Measurements from ENCODE around the gene TRIL. TPM values are rescaled to one million over a fixed set of nuclear protein-coding genes. Genes with fewer than 3 reads are reported as not detected.

The TRIL gene
- total RNA-seq, 2 experiments from 2014 or later = not detected

GRCh38 chr7:28937103-28937502 is 21.0 kb downstream of the TRIL start:
- H3K27me3 Mint-ChIP-seq = peaks cover 26% of the 10 kb centered on the region
- no peak overlapping the region for H3K4me3 Mint-ChIP-seq
- no peaks in the 10 kb centered on the region for H3K36me3 Mint-ChIP-seq
- intact Hi-C loops (cut with micrococcal nuclease) = no loop called here
- no peaks in the 10 kb centered on the region for H3K4me1 Mint-ChIP-seq (ENCODE audit: low read depth)
- no peak overlapping the region for H3K27ac Mint-ChIP-seq
- POLR2A ChIA-PET = no interaction called here
- no peak for DNase-seq
- H3K9me3 Mint-ChIP-seq = no peaks in the 10 kb centered on the region
- CTCF ChIA-PET = interaction anchor here (3.9 to 5.9 kb wide), 2 partner anchors 10 to 14 kb away, joined by 19 to 40 read pairs; no protein-coding TSS in a partner anchor

GRCh38 chr7:28933846-28934320 is 24.2 kb downstream of the TRIL start:
- H3K36me3 Mint-ChIP-seq = no peaks in the 10 kb centered on the region
- H3K4me1 Mint-ChIP-seq (ENCODE audit: low read depth) = no peaks in the 10 kb centered on the region
- no peaks in the 10 kb centered on the region for H3K9me3 Mint-ChIP-seq
- DNase-seq = no peak
- peaks cover 29% of the 10 kb centered on the region for H3K27me3 Mint-ChIP-seq
- no peak overlapping the region for H3K4me3 Mint-ChIP-seq
- POLR2A ChIA-PET = no interaction called here
- intact Hi-C loops (cut with micrococcal nuclease) = no loop called here
- H3K27ac Mint-ChIP-seq = no peak overlapping the region
- CTCF ChIA-PET = interaction anchor here (3.9 kb wide), 1 partner anchor 11 kb away, joined by 19 read pairs; no protein-coding TSS in a partner anchor

GRCh38 chr7:28931565-28931964 is 26.6 kb downstream of the TRIL start:
- Mint-ChIP-seq H3K9me3 (no peaks in the 10 kb centered on the region), H3K27ac (no peak overlapping the region), H3K4me3 (no peak overlapping the region), H3K36me3 (no peaks in the 10 kb centered on the region), H3K27me3 (peaks cover 32% of the 10 kb centered on the region), H3K4me1 (ENCODE audit: low read depth) (peaks cover 11% of the 10 kb centered on the region)
- ChIA-PET POLR2A (interaction anchor here (1.0 kb wide), 1 partner anchor 8 kb away, joined by 3 read pairs; no protein-coding TSS in a partner anchor), CTCF (interaction anchor here (1.6 kb wide), 1 partner anchor 9 kb away, joined by 6 read pairs; no protein-coding TSS in a partner anchor)
- DNase-seq = no peak
- intact Hi-C loops (cut with micrococcal nuclease) = no loop called here

- CTCF ChIA-PET = interaction anchor here (0.6 to 11.1 kb wide), 44 partner anchors 8 to 1135 kb away, joined by 3 to 231 read pairs (median 4); partner anchors contain the start of gene TRIL
- intact Hi-C loops (cut with micrococcal nuclease) = loop anchor here (1.0 to 10.0 kb wide), 5 partner anchors 29 to 1138 kb away; no protein-coding TSS in a partner anchor
- H3K27me3 Mint-ChIP-seq = peaks cover 18% of the 10 kb centered on the region
- H3K4me1 Mint-ChIP-seq (ENCODE audit: low read depth) = peaks cover 24% of the 10 kb centered on the region
- DNase-seq = peak; percentile 60
- H3K36me3 Mint-ChIP-seq = no peaks in the 10 kb centered on the region
- POLR2A ChIA-PET = no interaction called here
- no peaks in the 10 kb centered on the region for H3K9me3 Mint-ChIP-seq
- peak overlapping the region; percentile 74 for H3K4me3 Mint-ChIP-seq
- no peak overlapping the region for H3K27ac Mint-ChIP-seq
Observed at GRCh38 chr7:28926871-28927597, 31.1 kb downstream of the TRIL start.

GRCh38 chr7:28922624-28923331 is 35.4 kb downstream of the TRIL start:
- H3K9me3 Mint-ChIP-seq = no peaks in the 10 kb centered on the region
- peak; percentile 71 for DNase-seq
- no peak overlapping the region for H3K4me3 Mint-ChIP-seq
- intact Hi-C loops (cut with micrococcal nuclease) = loop anchor here (1.0 to 10.0 kb wide), 5 partner anchors 180 to 1142 kb away; no protein-coding TSS in a partner anchor
- no peak overlapping the region for H3K27ac Mint-ChIP-seq
- ChIA-PET CTCF (interaction anchor here (0.8 to 11.1 kb wide), 50 partner anchors 9 to 1139 kb away, joined by 3 to 231 read pairs (median 4); partner anchors contain the start of gene TRIL), POLR2A (interaction anchor here (0.6 kb wide), 1 partner anchor 9 kb away, joined by 3 read pairs; no protein-coding TSS in a partner anchor)
- peaks cover 22% of the 10 kb centered on the region for H3K4me1 Mint-ChIP-seq (ENCODE audit: low read depth)
- no peaks in the 10 kb centered on the region for H3K36me3 Mint-ChIP-seq
- peaks cover 11% of the 10 kb centered on the region for H3K27me3 Mint-ChIP-seq

GRCh38 chr7:28921822-28922221 is 36.3 kb downstream of the TRIL start:
- Mint-ChIP-seq H3K27ac (no peak overlapping the region), H3K4me1 (ENCODE audit: low read depth) (peaks cover 14% of the 10 kb centered on the region), H3K36me3 (no peaks in the 10 kb centered on the region), H3K27me3 (peaks cover 10% of the 10 kb centered on the region), H3K4me3 (no peak overlapping the region), H3K9me3 (no peaks in the 10 kb centered on the region)
- CTCF ChIA-PET = interaction anchor here (0.7 to 11.1 kb wide), 53 partner anchors 10 to 1000 kb away, joined by 3 to 231 read pairs (median 4); partner anchors contain the start of gene TRIL
- DNase-seq = peak; percentile 39
- intact Hi-C loops (cut with micrococcal nuclease) = loop anchor here (1.0 to 10.0 kb wide), 5 partner anchors 180 to 1143 kb away; no protein-coding TSS in a partner anchor
- POLR2A ChIA-PET = no interaction called here

GRCh38 chr7:28920424-28920823 is 37.7 kb downstream of the TRIL start:
- ChIA-PET CTCF (interaction anchor here (0.9 to 11.1 kb wide), 9 partner anchors 8 to 487 kb away, joined by 3 to 231 read pairs (median 48); partner anchors contain the start of gene TRIL), POLR2A (no interaction called here)
- DNase-seq = no peak
- Mint-ChIP-seq H3K4me1 (ENCODE audit: low read depth) (peaks cover 11% of the 10 kb centered on the region), H3K4me3 (no peak overlapping the region), H3K27ac (no peak overlapping the region), H3K27me3 (peaks cover 3% of the 10 kb centered on the region), H3K9me3 (no peaks in the 10 kb centered on the region), H3K36me3 (no peaks in the 10 kb centered on the region)
- intact Hi-C loops (cut with micrococcal nuclease) = loop anchor here (5.0 to 10.0 kb wide), 2 partner anchors 267 to 1144 kb away; no protein-coding TSS in a partner anchor

GRCh38 chr7:28919510-28919909 is 38.6 kb downstream of the TRIL start:
- H3K27ac Mint-ChIP-seq = no peak overlapping the region
- intact Hi-C loops (cut with micrococcal nuclease) = no loop called here
- H3K36me3 Mint-ChIP-seq = no peaks in the 10 kb centered on the region
- no peak for DNase-seq
- no peaks in the 10 kb centered on the region for H3K9me3 Mint-ChIP-seq
- ChIA-PET CTCF (interaction anchor here (1.0 to 11.1 kb wide), 3 partner anchors 9 to 488 kb away, joined by 5 to 231 read pairs (median 230); no protein-coding TSS in a partner anchor), POLR2A (no interaction called here)
- H3K4me1 Mint-ChIP-seq (ENCODE audit: low read depth) = peaks cover 11% of the 10 kb centered on the region
- H3K4me3 Mint-ChIP-seq = no peak overlapping the region
- H3K27me3 Mint-ChIP-seq = no peaks in the 10 kb centered on the region

GRCh38 chr7:28908775-28909174 is 49.4 kb downstream of the TRIL start:
- Mint-ChIP-seq H3K9me3 (peaks cover 7% of the 10 kb centered on the region), H3K4me3 (no peak overlapping the region), H3K27ac (no peak overlapping the region), H3K36me3 (no peaks in the 10 kb centered on the region), H3K27me3 (peaks cover 12% of the 10 kb centered on the region), H3K4me1 (ENCODE audit: low read depth) (no peaks in the 10 kb centered on the region)
- CTCF ChIA-PET = no interaction called here
- POLR2A ChIA-PET = no interaction called here
- DNase-seq = no peak
- intact Hi-C loops (cut with micrococcal nuclease) = no loop called here

GRCh38 chr7:28905464-28905863 is 52.7 kb downstream of the TRIL start:
- ChIA-PET POLR2A (no interaction called here), CTCF (interaction anchor here (1.3 kb wide), 1 partner anchor 16 kb away, joined by 4 read pairs; no protein-coding TSS in a partner anchor)
- no peaks in the 10 kb centered on the region for H3K9me3 Mint-ChIP-seq

GRCh38 chr7:28904578-28905048 is 53.5 kb downstream of the TRIL start:
- Mint-ChIP-seq H3K9me3 (no peaks in the 10 kb centered on the region), H3K36me3 (no peaks in the 10 kb centered on the region), H3K4me3 (no peak overlapping the region), H3K27me3 (peaks cover 16% of the 10 kb centered on the region), H3K4me1 (ENCODE audit: low read depth) (no peaks in the 10 kb centered on the region), H3K27ac (no peak overlapping the region)
- CTCF ChIA-PET = interaction anchor here (0.5 to 2.8 kb wide), 3 partner anchors 17 to 22 kb away, joined by 3 to 12 read pairs (median 4); no protein-coding TSS in a partner anchor
- POLR2A ChIA-PET = no interaction called here
- DNase-seq = no peak
- intact Hi-C loops (cut with micrococcal nuclease) = no loop called here

More at GRCh38 chr7:28905464-28905863, 52.7 kb downstream of the TRIL start:
- H3K27ac Mint-ChIP-seq = no peak overlapping the region
- peaks cover 16% of the 10 kb centered on the region for H3K27me3 Mint-ChIP-seq
- no peaks in the 10 kb centered on the region for H3K36me3 Mint-ChIP-seq
- no peak overlapping the region for H3K4me3 Mint-ChIP-seq
- H3K4me1 Mint-ChIP-seq (ENCODE audit: low read depth) = no peaks in the 10 kb centered on the region
- intact Hi-C loops (cut with micrococcal nuclease) = no loop called here
- no peak for DNase-seq
